Stimulated activated naive CD8-positive, alpha-beta T cell treated with anti-CD3 and anti-CD28 coated beads, Interleukin-15, Interleukin-2, amounts not matched to agents 100 U/mL and 50 U/mL, for 24 hours (primary cell): ENCODE results near the gene DLX1.
"Not testable (repeated sequence)": the region's sequence is repeated elsewhere in the genome, so short reads cannot be mapped to it uniquely, and the experiment has no call there.

Experiments used
- ATAC-seq: fragments of 150-1000 bp; cut with Tn5 transposase; one replicate; pipeline ENCODE4 v1.10.0; 2021
- DNase-seq: peaks from one replicate; pipeline ENCODE4 v3.0.0; 2021

The DLX1 gene

DNA sequence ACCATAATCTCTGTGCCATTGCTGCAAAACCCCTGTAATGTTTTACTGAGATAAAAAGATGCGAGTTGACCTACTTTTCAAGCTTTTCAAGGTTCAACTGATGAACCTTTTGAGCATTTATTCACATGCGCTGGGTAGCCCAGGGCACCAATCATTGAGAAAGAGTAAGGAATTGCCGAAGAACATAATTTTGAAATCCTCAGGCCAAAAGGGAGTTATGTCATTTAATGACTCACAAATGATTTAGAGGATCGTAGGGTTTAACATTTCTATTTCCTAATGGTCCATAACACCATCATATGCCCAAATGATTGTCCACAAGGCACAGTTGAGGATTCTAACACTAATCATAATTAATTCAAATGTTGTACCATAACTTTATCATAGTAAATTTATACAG lies 20.2 kb upstream of the DLX1 start:
- ATAC-seq (no peak), DNase-seq (no peak)

DNA sequence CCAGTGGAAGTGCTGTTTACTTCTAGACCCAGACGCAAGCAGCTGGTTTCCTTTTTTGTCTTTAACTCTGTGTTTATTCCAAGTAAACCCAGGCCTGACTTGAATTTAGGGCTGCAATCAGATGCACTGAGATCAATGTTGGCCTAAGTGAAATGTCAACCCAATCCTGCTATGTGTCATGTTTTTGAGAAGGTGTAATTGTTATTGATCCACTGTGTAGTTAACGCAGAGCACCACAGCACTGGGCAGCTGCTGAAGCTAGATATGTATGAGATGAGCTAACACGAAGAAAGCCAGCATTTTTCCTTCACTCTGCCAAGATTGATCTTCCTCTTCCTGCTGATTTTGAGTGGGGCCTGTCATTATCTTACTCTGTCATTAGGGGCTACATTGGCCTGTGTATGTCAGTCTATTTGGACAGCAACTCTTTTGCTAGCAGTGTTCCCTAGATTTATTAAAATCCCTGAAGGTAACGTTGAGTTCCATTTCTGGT lies 18.9 kb upstream of the DLX1 start:
- ATAC-seq: no peak
- no peak for DNase-seq

DNA sequence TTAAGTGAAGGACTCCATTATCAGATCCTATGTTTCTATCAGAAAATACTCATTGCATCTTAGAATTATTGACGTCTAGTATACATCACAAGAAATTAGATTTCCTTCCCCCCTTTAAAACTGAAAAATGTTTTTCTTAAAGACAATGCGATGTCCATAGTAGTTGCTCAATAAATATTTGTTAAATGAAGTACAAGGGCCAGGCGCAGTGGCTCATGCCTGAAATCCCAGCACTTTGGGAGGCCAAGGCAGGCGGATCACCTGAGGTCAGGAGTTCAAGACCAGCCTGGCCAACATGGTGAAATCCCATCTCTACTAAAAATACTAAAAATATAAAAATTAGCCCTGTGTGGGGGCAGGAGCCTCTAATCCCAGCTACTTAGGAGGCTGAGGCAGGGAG lies 17.4 kb upstream of the DLX1 start:
- not testable (repeated sequence) for DNase-seq, ATAC-seq

DNA sequence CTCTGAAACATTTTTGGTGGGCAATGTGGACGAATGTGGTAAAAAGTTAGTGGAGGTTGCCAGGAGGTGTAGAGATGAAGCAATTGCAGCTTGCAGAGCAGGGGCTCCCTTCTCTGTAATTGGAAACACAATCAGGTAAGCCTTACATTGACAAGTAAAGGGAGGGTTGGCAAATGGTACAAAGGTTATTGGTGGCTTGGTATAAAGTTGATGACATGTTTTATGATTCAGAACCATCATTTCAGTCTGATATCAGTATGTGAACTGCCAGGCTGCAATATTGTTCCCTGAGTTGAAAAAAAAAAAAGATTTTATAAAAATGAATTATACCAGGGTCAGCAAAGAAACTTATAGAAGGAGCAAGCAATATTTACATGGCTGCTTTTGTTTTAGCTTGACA lies 14.4 kb upstream of the DLX1 start:
- DNase-seq: no peak
- ATAC-seq: no peak

DNA sequence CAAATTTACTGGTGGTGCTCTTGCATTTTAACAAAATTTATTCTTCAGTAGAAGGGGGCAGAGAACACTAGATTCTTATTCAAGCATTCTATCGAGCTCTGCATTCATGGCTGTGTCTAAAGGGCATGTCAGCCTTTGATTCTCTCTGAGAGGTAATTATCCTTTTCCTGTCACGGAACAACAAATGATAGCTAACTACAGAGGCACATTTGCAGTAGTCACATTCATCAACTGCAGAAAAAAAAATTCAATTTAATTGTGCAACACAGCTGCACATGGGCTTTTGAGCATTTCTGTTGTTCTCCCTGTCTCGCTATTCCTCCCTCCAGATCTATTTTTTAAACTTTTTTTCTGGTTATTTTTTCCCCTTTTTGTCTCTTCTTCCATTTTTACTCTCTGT lies 13.0 kb upstream of the DLX1 start:
- ATAC-seq: no peak
- no peak for DNase-seq

DNA sequence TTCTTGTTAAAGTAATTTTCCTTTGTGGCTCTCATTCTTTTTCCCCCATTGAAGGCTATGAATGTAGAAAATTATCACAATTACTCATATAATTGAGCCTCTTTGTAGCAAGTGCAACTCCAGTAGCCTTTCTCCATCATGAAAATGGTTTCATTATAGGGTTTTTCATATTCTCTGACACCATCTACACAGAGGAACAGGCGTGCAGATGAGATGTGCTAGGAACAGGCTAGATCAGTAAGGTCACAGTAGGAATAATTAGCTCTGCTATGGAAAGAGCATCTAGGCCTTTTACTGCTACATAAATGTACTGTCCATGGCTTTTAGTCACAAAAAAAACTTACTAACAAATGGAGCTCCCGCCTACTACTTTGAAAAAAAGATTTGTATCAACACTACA lies 12.6 kb upstream of the DLX1 start:
- no peak for ATAC-seq
- no peak for DNase-seq

DNA sequence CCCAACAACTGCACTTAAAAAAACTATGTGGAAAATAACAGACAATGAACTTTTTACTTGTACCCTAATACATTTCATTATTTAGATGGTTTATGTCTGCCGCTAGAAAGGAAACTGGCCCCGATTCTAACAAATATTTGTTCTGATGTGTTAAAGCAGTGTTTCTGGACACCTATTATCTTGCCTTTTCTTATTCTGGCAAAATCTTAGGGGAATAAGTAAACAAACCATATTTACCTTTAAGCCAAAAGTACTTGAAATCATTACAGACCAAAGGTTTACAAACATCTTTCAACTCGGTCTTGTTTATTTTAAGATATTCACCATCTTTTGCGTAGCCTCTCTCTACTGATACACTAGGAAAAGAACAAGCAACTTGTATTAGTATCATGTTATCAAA lies 11.8 kb upstream of the DLX1 start:
- ATAC-seq (no peak), DNase-seq (no peak)

DNA sequence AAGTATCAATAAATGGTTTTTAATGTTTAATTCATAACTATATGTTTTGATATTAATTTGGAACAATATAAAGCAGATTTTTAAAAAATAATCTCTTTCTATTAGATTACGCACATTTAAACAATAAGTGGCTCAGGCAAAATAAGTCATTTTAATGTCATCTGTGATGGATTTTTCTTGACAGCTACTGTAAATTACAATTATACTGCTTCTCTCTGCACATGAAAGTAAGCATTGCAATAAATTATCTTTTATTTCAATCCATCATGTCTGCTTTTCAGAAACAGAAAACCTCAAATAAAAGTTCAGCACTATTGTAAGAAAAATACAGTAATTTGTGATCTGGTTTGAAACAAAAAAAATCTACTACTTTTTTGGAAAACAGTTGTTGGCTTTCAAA lies 11.1 kb upstream of the DLX1 start:
- DNase-seq (no peak), ATAC-seq (no peak)

DNA sequence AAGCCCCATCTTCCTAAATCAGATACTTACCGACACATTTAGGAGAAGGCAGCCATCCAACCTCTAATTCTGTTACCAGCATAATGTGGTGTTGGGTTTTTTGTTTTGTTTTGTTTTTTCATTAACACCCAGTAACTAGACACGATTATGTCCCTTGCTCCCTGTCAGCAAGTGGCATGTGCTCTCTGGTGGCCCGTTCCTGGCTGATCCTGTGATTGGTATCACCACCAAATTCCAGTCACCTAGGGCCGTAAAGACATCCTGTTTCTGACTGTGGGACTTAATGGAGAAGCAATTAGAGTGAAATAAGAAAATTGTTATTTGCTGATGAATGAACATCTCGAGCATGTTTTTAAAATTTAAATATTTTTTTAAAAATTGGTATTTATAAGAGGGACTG lies 5.9 kb upstream of the DLX1 start:
- DNase-seq (no peak), ATAC-seq (no peak)

DNA sequence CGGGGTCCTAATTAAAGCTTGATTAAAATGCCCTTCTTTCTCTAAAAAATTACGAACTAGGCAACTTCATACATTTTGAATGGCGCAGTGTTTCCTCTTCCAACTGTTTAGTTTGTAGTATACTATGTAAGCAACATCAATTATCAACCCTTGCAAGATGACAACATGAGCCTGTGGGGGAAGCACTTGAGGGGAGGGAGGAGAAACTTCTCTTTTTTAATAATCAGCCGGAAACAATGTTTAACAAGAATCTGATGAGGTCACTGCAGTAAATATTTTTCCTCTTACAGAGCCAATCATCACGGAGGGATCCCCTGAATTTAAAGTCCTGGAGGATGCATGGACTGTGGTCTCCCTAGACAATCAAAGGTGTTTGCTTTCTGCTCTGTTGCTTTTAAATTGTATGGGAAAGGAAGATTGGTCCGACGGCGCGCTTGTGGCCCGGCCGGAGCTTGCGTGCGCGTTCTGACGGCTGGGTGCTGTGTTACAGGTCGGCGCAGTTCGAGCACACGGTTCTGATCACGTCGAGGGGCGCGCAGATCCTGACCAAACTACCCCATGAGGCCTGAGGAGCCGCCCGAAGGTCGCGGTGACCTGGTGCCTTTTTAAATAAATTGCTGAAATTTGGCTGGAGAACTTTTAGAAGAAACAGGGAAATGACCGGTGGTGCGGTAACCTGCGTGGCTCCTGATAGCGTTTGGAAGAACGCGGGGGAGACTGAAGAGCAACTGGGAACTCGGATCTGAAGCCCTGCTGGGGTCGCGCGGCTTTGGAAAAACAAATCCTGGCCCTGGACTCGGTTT lies 5.3 kb upstream of the DLX1 start:
- DNase-seq (no peak), ATAC-seq (no peak)

DNA sequence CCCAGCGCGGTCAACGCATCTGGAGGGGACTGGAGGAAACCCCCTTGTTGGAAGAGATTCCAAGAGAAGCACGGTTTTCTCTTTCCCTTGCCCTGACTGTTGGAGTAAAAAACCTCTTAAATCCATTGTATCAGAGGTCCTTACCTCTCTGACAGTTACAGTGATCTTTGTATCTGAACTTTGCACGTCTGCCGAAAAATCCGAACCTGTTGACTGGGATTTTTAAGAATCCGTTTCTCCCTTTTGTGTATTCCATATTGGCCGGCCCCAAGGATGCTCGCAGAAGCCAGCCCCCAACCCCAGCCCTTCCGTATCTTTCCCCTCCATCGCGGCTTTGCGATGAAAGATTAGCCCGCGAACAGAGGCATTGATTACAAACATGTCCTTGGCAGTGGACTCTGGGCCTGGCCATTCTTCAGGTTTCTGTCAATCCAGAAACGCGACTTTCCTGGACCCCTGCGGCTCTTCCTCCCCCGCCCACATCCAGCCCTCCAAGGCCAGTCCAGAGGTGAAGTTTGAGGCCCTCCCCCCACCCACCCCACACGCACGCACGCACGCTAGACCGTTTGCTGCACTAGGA lies 4.6 kb upstream of the DLX1 start:
- ATAC-seq (no peak), DNase-seq (no peak)

DNA sequence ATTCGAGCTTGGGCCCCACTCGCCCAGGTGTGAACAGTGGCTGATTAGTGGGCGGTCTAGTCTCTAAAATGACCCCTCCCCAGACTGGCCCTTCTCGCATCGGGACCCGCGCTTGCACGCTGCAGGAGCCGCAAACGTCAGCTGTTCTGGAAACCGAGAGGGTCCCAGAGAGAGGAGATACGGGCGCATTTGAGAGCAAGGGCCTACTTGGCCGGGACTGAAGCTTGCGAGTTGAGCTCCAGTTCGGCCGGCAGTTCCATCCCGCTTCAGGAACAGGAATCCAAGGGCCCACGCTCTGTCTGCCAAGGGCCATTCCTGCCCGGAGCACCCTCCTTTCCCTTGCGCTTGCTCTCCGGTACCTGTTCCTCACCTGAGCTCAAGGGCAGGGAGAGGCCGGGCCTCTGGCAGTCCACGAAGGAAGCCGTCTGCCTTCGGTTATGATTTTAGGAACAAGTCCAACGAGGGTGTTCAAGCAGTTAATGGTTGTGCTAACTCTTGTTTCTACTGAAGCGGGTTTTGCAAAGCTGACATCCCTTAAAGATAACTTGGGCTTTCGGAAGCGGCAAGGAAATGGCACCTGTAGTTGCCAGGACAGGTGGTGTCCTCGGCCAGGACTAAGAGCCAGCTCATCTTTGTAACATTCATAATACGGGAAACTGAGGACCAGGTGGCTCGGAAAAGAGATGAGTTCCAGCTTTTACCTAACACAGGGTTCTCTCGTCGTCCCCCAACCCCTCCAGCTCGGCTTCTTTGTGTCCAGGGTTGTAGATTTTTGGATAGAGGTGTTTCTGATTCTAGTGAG lies 3.9 kb upstream of the DLX1 start:
- DNase-seq (no peak), ATAC-seq (no peak)

DNA sequence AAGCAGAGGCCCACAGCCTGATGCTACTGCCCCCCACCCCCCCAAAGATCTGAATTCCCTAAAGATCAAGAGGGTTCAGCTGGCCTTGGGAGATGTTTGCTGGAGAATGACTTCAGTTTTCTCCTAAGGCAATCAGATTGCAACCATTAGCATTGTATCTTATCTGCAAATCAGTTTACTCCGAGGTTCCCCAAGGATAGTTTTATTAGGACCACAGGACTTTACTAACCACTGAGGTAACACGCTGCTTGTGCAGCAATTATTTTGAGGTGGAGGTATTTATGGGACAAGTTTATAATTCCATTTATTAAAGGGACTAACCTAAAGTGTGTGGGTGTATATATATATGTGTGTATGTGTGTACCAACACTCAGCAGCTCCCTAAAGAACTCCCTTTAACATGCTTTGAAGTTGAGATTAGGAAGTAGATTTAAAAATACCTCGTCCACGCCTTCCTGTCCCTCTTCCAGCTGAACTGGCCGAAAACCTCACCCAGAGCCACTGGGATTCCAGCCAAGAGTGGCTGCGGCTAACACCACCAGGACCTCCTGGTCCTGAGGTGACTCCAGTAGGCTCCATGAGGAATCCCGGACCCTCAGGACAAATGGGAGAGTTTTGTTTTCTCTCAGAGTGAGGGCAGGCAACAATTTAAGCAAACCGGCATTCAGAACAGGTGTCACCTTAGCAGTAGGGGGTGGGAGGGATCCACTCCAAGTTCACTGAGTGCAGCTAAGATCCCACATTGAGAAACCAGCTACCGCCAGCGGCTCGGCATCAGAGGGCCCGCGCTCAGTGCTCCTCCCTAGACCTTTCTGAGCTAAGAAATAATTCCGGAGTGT lies 3.0 kb upstream of the DLX1 start:
- no peak for ATAC-seq
- DNase-seq: no peak

DNA sequence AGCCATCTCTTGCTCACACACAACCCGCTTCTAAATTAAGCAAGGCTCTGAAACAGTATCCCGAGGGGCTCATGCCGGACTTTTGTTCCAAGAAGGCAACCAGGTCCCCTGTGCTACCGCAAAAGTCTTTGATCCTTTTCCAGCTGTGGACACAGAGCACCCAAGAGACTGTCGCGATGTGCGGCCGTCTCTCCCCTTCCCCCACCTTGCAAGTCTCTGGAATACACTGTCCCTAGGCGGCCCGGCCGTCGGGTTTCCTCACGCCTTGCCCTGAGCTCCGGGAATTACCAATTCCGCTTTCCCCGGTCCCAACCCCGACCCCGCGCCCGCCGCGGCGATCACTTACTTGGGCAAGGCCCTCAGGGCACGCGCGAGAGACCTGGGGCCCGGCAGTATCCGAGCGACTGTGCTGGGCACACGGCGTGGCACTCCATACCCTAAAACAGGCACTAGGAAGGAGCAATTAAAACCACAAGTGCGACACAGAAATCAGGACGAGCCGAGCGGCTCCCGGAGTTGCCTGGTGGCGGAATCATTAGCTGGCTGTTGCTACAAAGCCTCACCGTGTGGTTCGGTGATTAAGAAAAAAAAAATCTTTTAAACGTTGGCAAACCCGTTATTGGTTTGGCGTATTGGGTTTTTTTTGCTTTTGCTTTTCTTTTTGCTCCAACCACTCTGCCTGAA lies 2.2 kb upstream of the DLX1 start:
- DNase-seq (no peak), ATAC-seq (no peak)

DNA sequence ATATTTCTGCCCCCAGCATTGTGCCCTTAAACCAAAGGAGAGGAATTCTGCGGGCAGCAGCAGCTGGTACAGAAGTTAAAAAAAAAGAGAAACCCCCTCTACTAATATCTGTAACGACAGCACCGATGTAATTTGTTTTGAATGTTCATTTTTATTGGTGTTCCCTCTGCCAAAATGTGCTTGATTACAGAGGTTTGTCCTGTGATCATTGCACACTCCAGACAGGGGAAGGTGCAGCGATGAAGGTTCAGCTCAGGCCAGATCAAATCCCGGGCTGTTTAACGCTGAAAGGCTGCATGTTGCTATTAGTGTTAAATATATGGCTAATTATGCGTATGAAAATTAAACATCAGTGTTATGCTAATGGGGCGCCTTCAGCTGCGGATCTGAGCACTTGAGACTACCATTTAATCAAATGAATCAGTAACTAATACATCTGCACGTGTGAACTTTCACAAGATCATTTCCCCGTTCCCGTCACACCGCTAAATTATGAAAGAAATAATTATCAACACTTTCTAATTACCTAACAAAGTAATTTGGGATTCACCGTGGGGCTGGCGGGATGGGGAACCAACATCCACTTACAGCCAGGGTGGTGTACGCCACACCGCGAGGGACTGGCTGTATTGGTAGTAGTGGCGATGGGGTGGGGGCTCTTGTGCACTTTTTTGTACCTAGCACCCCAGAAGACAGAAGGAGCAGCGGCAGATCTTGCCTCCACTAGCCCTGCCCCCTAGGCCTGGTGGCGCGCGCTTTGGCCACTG lies 1.5 kb upstream of the DLX1 start:
- DNase-seq: no peak

DNA sequence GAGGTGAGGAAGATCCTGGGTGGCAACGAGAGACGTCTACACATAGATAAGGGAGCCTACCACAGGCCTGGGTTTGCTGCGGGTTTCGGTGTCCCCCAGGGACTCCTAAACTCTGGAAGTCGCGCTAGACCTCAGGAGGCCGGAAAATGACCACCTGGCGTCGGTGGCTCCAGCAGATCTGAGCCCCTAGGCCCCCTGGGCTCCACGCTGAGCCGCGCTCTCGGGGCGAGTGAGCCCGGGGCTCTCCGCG lies 987 bp upstream of the DLX1 start:
- DNase-seq (no peak), ATAC-seq (no peak)

More for the DNA sequence above, 1.5 kb upstream of the DLX1 start:
- no peak for ATAC-seq

DNA sequence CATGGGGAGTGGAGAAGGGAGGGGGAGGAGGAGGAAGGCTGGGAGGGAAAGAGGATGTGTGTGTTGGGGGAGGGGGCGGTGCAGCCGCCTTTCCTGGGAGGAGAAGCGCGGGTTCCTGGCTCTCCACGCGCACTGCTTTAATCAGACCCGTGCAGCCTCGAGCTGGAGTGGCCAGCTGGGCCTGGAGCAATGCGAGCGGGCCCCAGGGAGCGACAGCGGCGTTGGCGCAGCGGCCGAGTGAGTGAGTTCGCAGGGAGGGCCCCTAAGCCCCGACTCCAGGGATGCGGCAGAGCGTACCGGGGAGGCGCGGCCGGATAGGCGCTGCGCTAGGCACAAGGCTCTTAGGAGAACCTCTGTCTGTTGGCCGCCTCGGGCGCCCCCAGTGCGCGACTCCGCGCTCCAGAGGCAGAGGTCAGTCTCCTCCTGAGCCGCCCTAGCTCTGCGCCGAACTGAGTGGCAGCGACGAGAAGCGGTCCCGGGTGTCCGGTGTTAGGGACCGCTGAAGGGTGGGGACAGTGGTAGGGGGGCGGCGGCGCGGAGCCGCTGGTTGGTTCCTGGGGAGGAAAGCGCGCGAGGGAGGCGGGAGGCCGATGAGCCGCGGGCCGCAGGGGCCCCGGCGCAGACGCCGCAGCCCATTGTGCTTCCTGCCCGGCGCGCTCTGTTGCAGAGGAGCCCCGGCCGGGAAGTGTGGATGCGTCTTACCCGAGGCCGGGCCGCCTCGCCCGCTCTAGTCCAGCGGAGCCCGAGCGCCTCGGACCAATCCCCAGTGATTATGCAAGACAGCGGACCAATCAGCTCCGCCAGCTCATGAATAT lies 455 bp upstream of the DLX1 start:
- DNase-seq (peak; percentile 64), ATAC-seq (peak; percentile 77)

DNA sequence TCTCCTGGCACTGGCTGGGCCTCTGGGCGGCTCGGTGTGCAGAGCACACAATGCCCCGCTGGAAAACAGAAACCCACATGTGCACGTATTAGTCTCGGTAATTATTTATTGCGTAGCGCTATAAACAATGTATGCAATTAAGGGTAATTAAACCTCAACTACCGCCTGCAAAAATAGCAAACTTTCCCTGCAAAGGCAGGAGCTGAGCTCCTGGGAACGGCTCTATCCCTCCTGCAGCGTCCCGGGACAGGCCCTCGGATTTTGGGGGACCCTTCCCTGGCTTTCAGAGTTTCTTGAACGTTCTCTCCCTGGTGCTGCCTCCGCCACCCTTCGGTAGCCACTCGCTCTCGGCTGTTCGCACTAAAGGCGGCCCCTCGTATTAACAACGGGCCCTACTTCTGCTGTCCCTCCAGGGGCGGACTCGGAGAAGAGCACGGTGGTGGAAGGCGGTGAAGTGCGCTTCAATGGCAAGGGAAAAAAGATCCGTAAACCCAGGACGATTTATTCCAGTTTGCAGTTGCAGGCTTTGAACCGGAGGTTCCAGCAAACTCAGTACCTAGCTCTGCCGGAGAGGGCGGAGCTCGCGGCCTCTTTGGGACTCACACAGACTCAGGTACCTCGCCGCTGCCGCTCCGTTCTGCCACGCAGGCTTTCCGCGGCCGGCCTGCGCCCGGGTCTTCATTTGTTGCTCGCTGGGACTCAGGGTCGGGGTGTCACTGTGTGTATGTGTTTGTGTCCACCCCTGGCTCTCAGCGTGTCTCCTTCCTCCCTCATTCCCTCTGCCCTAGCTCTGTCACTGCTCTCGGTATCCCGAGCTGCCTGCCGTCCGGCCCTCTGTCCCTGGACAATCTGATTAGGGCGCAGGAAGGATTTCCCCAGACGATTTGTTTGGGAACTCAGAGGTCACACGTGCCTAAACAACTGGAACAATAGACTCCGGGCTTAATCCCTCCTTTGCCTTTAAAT lies 1.2 kb downstream of the DLX1 start:
- ATAC-seq: peak; percentile 33
- peak; percentile 60 for DNase-seq

DNA sequence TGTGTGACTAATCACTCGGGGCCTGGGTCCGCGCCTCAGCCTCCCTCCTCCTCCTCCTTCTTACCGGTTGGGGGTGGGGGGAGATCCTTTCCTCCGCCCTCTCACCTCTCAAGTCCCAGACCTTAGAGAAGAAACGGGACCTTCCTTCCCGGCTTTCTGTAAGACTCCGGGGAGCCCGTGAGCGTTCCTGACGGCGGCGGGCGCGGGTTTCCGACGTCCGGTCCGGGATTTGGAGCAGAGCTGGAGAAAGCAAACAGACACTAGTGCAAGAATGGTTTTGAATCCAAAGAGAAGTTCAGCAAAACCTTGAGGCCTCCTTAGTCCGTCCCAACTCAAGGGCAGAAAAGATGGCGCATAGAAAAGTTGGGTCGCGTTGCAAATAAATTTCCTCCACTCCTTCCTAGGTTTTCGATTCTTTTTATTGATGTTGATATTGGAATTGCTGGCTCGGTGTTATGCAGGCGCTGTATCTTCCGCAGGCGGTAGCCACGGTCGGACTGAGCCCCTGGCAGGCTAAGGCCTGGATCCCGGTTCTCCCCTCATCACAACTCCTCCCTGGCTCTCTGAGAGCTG lies 2.0 kb downstream of the DLX1 start:
- DNase-seq: no peak
- ATAC-seq: no peak
